ENCODE measurements around the gene ZACN.
A peak's percentile ranks its signal among the peaks of the same experiment; 100 is the strongest.

Gene ZACN

GRCh38 chr17:76131692-76132573, 53.0 kb downstream of the ZACN start:
- TF ChIP-seq POLR2A (IDR thresholded peaks at IDR 0.05; ENCODE audit: low read depth, low read length) (no peak), TAF1 (IDR thresholded peaks at IDR 0.05; ENCODE audit: borderline replicate concordance, low read depth, low read length) (no peak), POLR2AphosphoS5 (IDR thresholded peaks at IDR 0.05; ENCODE audit: low read depth, low read length) (no peak)
- FAIRE-seq: peak; percentile 21
- DNase-seq (ENCODE audit: insufficient read length): no peak
